C4-2B (cell line): Measurements from ENCODE around the gene CCNL2.

Source experiments
- ZFX ChIP-seq: fragments of 450-650 bp; IDR thresholded peaks from 2 replicates; pipeline ENCODE4 v1.6.1; 2017
- TF ChIP-seq, protein P1 (sequence below): fragments of 450-650 bp; conservative IDR thresholded peaks from 2 replicates; pipeline ENCODE4 v1.5.1; 2017; ENCODE audit warnings: mild to moderate bottlenecking

DNA sequence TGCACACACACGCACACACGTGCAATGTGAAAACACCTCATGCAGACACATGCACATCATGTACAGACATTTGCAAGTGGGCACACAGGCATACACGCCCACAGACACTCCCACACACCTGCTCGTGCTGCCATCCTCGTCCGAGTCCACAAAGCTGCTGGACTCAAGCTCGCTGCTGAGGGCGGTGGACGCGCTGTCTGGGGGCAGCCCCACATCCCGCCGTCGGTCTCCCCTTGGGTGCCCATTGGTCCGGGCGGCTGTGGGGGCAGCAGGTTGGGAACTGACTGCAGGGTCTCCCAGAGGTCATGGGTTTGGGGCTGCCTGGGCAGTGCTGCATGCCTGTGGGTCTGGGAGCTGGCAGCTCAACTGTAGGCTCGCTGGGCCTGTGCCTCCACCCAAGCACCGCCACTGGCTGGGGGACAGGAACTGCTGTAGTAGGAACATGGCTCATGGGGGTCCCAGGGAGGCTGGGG lies 57.5 kb downstream of the CCNL2 start:
- TF ChIP-seq, protein P1, sequence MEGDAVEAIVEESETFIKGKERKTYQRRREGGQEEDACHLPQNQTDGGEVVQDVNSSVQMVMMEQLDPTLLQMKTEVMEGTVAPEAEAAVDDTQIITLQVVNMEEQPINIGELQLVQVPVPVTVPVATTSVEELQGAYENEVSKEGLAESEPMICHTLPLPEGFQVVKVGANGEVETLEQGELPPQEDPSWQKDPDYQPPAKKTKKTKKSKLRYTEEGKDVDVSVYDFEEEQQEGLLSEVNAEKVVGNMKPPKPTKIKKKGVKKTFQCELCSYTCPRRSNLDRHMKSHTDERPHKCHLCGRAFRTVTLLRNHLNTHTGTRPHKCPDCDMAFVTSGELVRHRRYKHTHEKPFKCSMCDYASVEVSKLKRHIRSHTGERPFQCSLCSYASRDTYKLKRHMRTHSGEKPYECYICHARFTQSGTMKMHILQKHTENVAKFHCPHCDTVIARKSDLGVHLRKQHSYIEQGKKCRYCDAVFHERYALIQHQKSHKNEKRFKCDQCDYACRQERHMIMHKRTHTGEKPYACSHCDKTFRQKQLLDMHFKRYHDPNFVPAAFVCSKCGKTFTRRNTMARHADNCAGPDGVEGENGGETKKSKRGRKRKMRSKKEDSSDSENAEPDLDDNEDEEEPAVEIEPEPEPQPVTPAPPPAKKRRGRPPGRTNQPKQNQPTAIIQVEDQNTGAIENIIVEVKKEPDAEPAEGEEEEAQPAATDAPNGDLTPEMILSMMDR: no peak
- TF ChIP-seq ZFX: no peak
